Measurements from ENCODE around the gene CDH23.

- TF ChIP-seq, protein P1, sequence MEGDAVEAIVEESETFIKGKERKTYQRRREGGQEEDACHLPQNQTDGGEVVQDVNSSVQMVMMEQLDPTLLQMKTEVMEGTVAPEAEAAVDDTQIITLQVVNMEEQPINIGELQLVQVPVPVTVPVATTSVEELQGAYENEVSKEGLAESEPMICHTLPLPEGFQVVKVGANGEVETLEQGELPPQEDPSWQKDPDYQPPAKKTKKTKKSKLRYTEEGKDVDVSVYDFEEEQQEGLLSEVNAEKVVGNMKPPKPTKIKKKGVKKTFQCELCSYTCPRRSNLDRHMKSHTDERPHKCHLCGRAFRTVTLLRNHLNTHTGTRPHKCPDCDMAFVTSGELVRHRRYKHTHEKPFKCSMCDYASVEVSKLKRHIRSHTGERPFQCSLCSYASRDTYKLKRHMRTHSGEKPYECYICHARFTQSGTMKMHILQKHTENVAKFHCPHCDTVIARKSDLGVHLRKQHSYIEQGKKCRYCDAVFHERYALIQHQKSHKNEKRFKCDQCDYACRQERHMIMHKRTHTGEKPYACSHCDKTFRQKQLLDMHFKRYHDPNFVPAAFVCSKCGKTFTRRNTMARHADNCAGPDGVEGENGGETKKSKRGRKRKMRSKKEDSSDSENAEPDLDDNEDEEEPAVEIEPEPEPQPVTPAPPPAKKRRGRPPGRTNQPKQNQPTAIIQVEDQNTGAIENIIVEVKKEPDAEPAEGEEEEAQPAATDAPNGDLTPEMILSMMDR (IDR thresholded peaks at IDR 0.05) = no peak
- TF ChIP-seq EZH2 (IDR thresholded peaks at IDR 0.05; ENCODE audit: borderline replicate concordance, insufficient read depth, low read depth, low read length, poor library complexity, severe bottlenecking) = no peak
Measured at GRCh38 chr10:71763352-71764127, 366.8 kb downstream of the CDH23 start.
